ENCODE data around the gene TRAF1. TPM values are rescaled to one million over a fixed set of nuclear protein-coding genes. Genes with fewer than 3 reads are reported as not detected.

TRAF1 gene
- total and polyA plus RNA-seq, 2 donors (not counting 1 experiment from before 2014, with no cell fraction given), result 12.2 to 19.5 TPM

GRCh38 chr9:120866651-120867050 is 59.9 kb downstream of the TRAF1 start:
- no peaks in the 10 kb centered on the region for H4K20me1 ChIP-seq (ENCODE audit: control insufficient read depth, insufficient read depth, low read length, poor library complexity, severe bottlenecking)
- POLR2A ChIA-PET, result no interaction called here
- TF ChIP-seq CTCF (IDR thresholded peaks at IDR 0.05), result no peak
- TF ChIP-seq EZH2 (IDR thresholded peaks at IDR 0.05; ENCODE audit: borderline replicate concordance, insufficient read depth, low read depth, low read length, poor library complexity, severe bottlenecking), result no peak
- WGBS (ENCODE audit: insufficient coverage), result 98% methylated on average over 6 of the region's 6 CpGs
- H3K27ac Mint-ChIP-seq, result peak overlapping the region; percentile 20
- H3K4me1 ChIP-seq (ENCODE audit: control insufficient read depth in 2 of 2, insufficient read depth in 2 of 2, low read length in 2 of 2), result peaks cover 0 to 19% of the 10 kb centered on the region in 2 donors
- no peaks in the 10 kb centered on the region for H3K27me3 ChIP-seq (replicated peaks in 1 of 4; ENCODE audit: control extremely low read depth in 1 of 4, control insufficient read depth in 3 of 4, insufficient read depth in 4 of 4, low read length in 3 of 4)
- no peak overlapping the region for H3K27ac ChIP-seq (ENCODE audit: low read length in 2 of 2)
- H3K4me2 ChIP-seq (replicated peaks; ENCODE audit: low read depth, low read length, poor library complexity, severe bottlenecking), result no peak overlapping the region
- ATAC-seq (ENCODE audit: low read depth) (no peak), DNase-seq (no peak)
- no peak overlapping the region for H2AFZ ChIP-seq (ENCODE audit: insufficient read depth, low read depth, low read length, poor library complexity, severe bottlenecking)
- H3K9me3 Mint-ChIP-seq (ENCODE audit: insufficient read depth), result no peaks in the 10 kb centered on the region
- H3K79me2 ChIP-seq (ENCODE audit: control insufficient read depth, insufficient read depth, low read length), result peaks cover 4% of the 10 kb centered on the region
- H3K4me3 ChIP-seq (ENCODE audit: control extremely low read depth in 1 of 5, extremely low read depth in 1 of 5, insufficient read depth in 1 of 5, low read depth in 2 of 5, low read length in 4 of 5), result no peak overlapping the region
- H3K36me3 ChIP-seq (replicated peaks in 1 of 2; ENCODE audit: control extremely low read depth in 1 of 2, control insufficient read depth in 1 of 2, extremely low read depth in 1 of 2, insufficient read depth in 2 of 2, low read length in 1 of 2), result peaks cover 0 to 10% of the 10 kb centered on the region in 2 experiments
- intact Hi-C loops (cut with micrococcal nuclease), result loop anchor here (10.0 kb wide), 1 partner anchor 338 kb away; the partner anchor contains the start of gene RAB14
- H3K4me1 Mint-ChIP-seq, result peaks cover 10% of the 10 kb centered on the region
- no peak overlapping the region for H3K4me3 Mint-ChIP-seq
- CTCF ChIA-PET, result interaction anchor here (3.2 to 6.7 kb wide), 2 partner anchors 69 to 194 kb away, joined by 17 to 102 read pairs; no protein-coding TSS in a partner anchor
- H3K27me3 Mint-ChIP-seq, result no peaks in the 10 kb centered on the region
- no peak overlapping the region for H3K9ac ChIP-seq (ENCODE audit: low read length)
- H3K9me3 ChIP-seq (ENCODE audit: control extremely low read depth in 1 of 3, control insufficient read depth in 2 of 3, insufficient read depth in 1 of 3, low read length in 2 of 3), result no peaks in the 10 kb centered on the region

- Histone ChIP-seq H3K27me3 (replicated peaks in 1 of 4; ENCODE audit: control extremely low read depth in 1 of 4, control insufficient read depth in 3 of 4, insufficient read depth in 4 of 4, low read length in 3 of 4) (no peaks in the 10 kb centered on the region), H3K4me2 (replicated peaks; ENCODE audit: low read depth, low read length, poor library complexity, severe bottlenecking) (no peak overlapping the region), H4K20me1 (ENCODE audit: control insufficient read depth, insufficient read depth, low read length, poor library complexity, severe bottlenecking) (no peaks in the 10 kb centered on the region), H3K4me1 (ENCODE audit: control insufficient read depth in 2 of 2, insufficient read depth in 2 of 2, low read length in 2 of 2) (peaks cover 0 to 19% of the 10 kb centered on the region in 2 donors), H2AFZ (ENCODE audit: insufficient read depth, low read depth, low read length, poor library complexity, severe bottlenecking) (no peak overlapping the region), H3K4me3 (ENCODE audit: control extremely low read depth in 1 of 5, extremely low read depth in 1 of 5, insufficient read depth in 1 of 5, low read depth in 2 of 5, low read length in 4 of 5) (no peak overlapping the region), H3K9me3 (ENCODE audit: control extremely low read depth in 1 of 3, control insufficient read depth in 2 of 3, insufficient read depth in 1 of 3, low read length in 2 of 3) (no peaks in the 10 kb centered on the region), H3K27ac (ENCODE audit: low read length in 2 of 2) (no peak overlapping the region), H3K36me3 (replicated peaks in 1 of 2; ENCODE audit: control extremely low read depth in 1 of 2, control insufficient read depth in 1 of 2, extremely low read depth in 1 of 2, insufficient read depth in 2 of 2, low read length in 1 of 2) (peaks cover 0 to 14% of the 10 kb centered on the region in 2 experiments), H3K79me2 (ENCODE audit: control insufficient read depth, insufficient read depth, low read length) (peaks cover 4% of the 10 kb centered on the region), H3K9ac (ENCODE audit: low read length) (no peak overlapping the region)
- TF ChIP-seq EZH2 (IDR thresholded peaks at IDR 0.05; ENCODE audit: borderline replicate concordance, insufficient read depth, low read depth, low read length, poor library complexity, severe bottlenecking), result no peak
- TF ChIP-seq CTCF (IDR thresholded peaks at IDR 0.05), result no peak
- DNase-seq (no peak), ATAC-seq (ENCODE audit: low read depth) (no peak)
- intact Hi-C loops (cut with micrococcal nuclease), result loop anchor here (10.0 kb wide), 1 partner anchor 339 kb away; the partner anchor contains the start of gene RAB14
- Mint-ChIP-seq H3K27me3 (no peaks in the 10 kb centered on the region), H3K4me3 (no peak overlapping the region), H3K4me1 (peaks cover 10% of the 10 kb centered on the region), H3K27ac (no peak overlapping the region), H3K9me3 (ENCODE audit: insufficient read depth) (no peaks in the 10 kb centered on the region)
- ChIA-PET POLR2A (no interaction called here), CTCF (interaction anchor here (6.7 kb wide), 1 partner anchor 69 kb away, joined by 102 read pairs; no protein-coding TSS in a partner anchor)
- WGBS (ENCODE audit: insufficient coverage), result no CpG with 5 or more reads among the region's 5 CpGs
Measured at GRCh38 chr9:120865809-120866208, 60.8 kb downstream of the TRAF1 start.

Measured in B cell (primary cell).